ENCODE results near the gene RAMACL. TPM values are rescaled to one million over a fixed set of nuclear protein-coding genes. Genes with fewer than 3 reads are reported as not detected.

RAMACL gene
- total and polyA plus RNA-seq, 3 experiments from 2014 or later, result 0.13 to 0.60 (median 0.15) TPM

DNA sequence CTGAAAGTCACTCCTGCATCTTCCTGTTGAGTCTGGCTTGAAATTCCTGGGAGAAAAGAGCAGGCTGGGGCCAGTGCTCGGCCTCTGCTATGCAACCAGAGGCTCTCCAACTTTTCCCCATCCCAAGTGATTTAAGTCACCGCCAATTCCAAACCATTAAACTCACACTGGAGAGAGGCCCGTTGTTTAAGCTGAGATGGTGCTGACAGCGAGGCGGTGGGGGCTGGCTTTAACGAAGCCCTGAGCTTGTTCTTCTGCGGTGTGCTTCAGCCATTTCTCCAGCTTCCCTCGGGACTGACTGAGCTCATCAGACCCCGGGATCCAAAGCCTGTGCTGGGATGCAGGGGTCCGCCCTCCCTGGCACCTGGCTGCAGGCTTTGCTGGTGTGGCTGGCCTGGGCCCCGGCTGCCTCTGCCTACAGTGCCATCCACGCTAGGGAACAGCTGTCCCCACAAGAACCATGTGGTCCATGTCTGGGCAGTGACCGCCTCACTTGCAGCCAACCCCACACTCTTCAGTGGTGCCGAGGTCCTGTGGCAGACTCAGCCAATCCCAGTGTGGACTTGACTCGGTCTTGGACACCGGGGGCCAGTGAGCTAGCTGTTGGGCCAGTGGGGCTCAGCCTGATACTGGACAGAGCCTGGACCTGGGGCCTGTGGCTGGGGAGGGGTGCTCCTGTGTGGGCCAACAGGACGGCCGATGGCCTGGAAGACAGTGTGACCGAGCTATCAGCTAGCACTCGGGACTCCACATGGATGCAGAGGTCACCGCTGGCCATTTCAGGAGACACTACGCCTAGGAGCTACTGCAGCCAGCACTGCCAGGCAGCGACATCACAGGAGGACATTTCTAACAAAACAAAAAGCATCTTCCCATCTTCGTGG is 21.2 kb downstream of the RAMACL start:
- Mint-ChIP-seq H3K4me3 (no peak overlapping the region), H3K4me1 (no peaks in the 10 kb centered on the region), H3K36me3 (peaks cover 0 to 2% (median 0%) of the 10 kb centered on the region in 3 donors), H3K9me3 (peaks cover 0 to 4% (median 0%) of the 10 kb centered on the region in 5 donors), H3K27ac (no peak overlapping the region), H3K27me3 (peaks cover 8 to 13% of the 10 kb centered on the region in 2 donors)
- POLR2A ChIA-PET, result no interaction called here
- Histone ChIP-seq H3K27ac (ENCODE audit: low read depth, low read length) (no peak overlapping the region), H3K4me3 (ENCODE audit: low read length) (no peak overlapping the region), H3K36me3 (ENCODE audit: insufficient read depth, low read length) (no peaks in the 10 kb centered on the region), H3K4me1 (ENCODE audit: insufficient read depth, low read length) (no peaks in the 10 kb centered on the region), H3K9me3 (ENCODE audit: low read length) (no peaks in the 10 kb centered on the region), H3K27me3 (ENCODE audit: insufficient read depth, low read length, poor library complexity, severe bottlenecking) (no peaks in the 10 kb centered on the region)
- CTCF ChIA-PET, result no interaction called here
- no peak for DNase-seq

DNA sequence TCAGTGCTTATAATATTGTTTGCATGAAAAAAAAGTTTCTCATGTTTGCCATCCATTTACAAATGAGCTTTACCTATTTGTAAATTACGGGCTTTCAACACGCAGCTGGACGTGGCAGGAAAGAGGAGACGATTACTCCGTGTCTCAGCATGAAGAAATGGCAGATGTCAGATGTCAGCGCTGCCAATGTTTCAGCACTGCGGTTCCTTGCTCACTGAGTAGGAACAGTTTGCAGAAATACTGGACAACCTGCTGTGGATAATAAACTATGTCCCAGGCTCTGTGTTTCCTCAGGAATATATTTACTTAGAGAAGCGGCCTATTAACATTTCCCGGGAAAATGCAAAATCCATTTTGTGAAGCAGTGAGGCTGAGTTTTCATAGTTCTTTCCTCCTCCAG is 22.7 kb downstream of the RAMACL start:
- ChIA-PET POLR2A (no interaction called here), CTCF (no interaction called here)
- no peaks in the 10 kb centered on the region for H3K4me1 Mint-ChIP-seq
- Histone ChIP-seq H3K36me3 (ENCODE audit: insufficient read depth, low read length) (no peaks in the 10 kb centered on the region), H3K9me3 (ENCODE audit: low read length) (no peaks in the 10 kb centered on the region), H3K4me3 (ENCODE audit: low read length) (no peak overlapping the region), H3K4me1 (ENCODE audit: insufficient read depth, low read length) (no peaks in the 10 kb centered on the region), H3K27ac (ENCODE audit: low read depth, low read length) (no peak overlapping the region), H3K27me3 (ENCODE audit: insufficient read depth, low read length, poor library complexity, severe bottlenecking) (no peaks in the 10 kb centered on the region)
- H3K27ac Mint-ChIP-seq, result no peak overlapping the region
- H3K36me3 Mint-ChIP-seq, result peaks cover 0 to 9% (median 2%) of the 10 kb centered on the region in 3 donors
- DNase-seq, result no peak
- H3K9me3 Mint-ChIP-seq, result peaks cover 0 to 9% (median 3%) of the 10 kb centered on the region in 5 donors
- H3K27me3 Mint-ChIP-seq, result peaks cover 8 to 13% of the 10 kb centered on the region in 2 donors
- no peak overlapping the region for H3K4me3 Mint-ChIP-seq

DNA sequence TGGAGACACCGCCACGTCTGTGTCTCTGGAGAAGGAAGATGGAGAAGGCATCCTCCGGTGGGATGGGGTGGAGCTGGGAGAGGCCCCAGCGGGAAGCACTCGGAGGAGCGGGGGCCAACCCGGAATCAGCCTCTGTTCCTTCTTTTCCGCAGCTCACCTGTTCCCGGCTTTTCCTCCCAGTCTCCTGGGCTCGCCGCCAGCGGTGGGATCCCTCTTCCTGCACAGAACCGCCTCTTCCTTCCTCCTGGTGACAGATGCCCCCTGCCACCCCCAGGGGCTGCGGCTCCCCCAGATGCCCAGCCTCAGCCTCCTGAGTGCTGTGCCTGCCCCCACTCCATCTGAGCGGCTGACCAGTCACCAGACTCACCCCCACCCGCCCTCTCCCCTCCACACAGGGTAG is 23.3 kb downstream of the RAMACL start:
- Histone ChIP-seq H3K36me3 (ENCODE audit: insufficient read depth, low read length) (no peaks in the 10 kb centered on the region), H3K27ac (ENCODE audit: low read depth, low read length) (no peak overlapping the region), H3K9me3 (ENCODE audit: low read length) (no peaks in the 10 kb centered on the region), H3K4me3 (ENCODE audit: low read length) (no peak overlapping the region), H3K4me1 (ENCODE audit: insufficient read depth, low read length) (no peaks in the 10 kb centered on the region), H3K27me3 (ENCODE audit: insufficient read depth, low read length, poor library complexity, severe bottlenecking) (no peaks in the 10 kb centered on the region)
- peaks cover 8 to 13% of the 10 kb centered on the region in 2 donors for H3K27me3 Mint-ChIP-seq
- no peak for DNase-seq
- CTCF ChIA-PET, result no interaction called here
- POLR2A ChIA-PET, result no interaction called here
- H3K4me1 Mint-ChIP-seq, result no peaks in the 10 kb centered on the region
- peaks cover 0 to 9% (median 2%) of the 10 kb centered on the region in 3 donors for H3K36me3 Mint-ChIP-seq
- no peak overlapping the region for H3K27ac Mint-ChIP-seq
- no peak overlapping the region for H3K4me3 Mint-ChIP-seq
- peaks cover 0 to 11% (median 4%) of the 10 kb centered on the region in 5 donors for H3K9me3 Mint-ChIP-seq

DNA sequence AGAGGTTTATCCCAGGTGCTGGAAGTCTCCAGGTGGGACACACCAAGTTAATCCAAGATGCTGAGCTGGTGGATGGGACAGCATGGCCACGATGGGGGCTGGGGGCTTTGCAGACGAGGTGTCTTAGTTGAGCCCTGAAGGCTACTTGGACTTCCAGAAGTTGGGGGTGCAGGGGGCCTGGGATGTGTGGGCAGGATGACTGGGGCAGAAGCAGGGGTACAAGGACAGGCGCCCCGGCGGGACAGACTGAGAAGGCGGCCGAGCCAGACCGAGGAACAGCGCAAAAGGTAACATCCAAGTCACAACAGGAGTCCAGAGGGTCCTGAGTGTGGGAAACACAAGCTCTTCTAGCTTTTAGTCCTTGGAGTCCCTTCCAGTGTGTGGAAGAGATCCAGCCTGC is 23.8 kb downstream of the RAMACL start:
- Histone ChIP-seq H3K27me3 (ENCODE audit: insufficient read depth, low read length, poor library complexity, severe bottlenecking) (no peaks in the 10 kb centered on the region), H3K27ac (ENCODE audit: low read depth, low read length) (no peak overlapping the region), H3K4me3 (ENCODE audit: low read length) (no peak overlapping the region), H3K36me3 (ENCODE audit: insufficient read depth, low read length) (no peaks in the 10 kb centered on the region), H3K9me3 (ENCODE audit: low read length) (no peaks in the 10 kb centered on the region), H3K4me1 (ENCODE audit: insufficient read depth, low read length) (no peaks in the 10 kb centered on the region)
- H3K4me3 Mint-ChIP-seq, result peak overlapping the region in 1 of 7 donors; percentile 77
- peak overlapping the region in 1 of 8 donors; percentile 63 for H3K27ac Mint-ChIP-seq
- CTCF ChIA-PET, result no interaction called here
- peaks cover 0 to 9% (median 2%) of the 10 kb centered on the region in 3 donors for H3K36me3 Mint-ChIP-seq
- peaks cover 8 to 15% of the 10 kb centered on the region in 2 donors for H3K27me3 Mint-ChIP-seq
- DNase-seq, result no peak
- peaks cover 0 to 11% (median 4%) of the 10 kb centered on the region in 5 donors for H3K9me3 Mint-ChIP-seq
- no peaks in the 10 kb centered on the region for H3K4me1 Mint-ChIP-seq
- POLR2A ChIA-PET, result no interaction called here

DNA sequence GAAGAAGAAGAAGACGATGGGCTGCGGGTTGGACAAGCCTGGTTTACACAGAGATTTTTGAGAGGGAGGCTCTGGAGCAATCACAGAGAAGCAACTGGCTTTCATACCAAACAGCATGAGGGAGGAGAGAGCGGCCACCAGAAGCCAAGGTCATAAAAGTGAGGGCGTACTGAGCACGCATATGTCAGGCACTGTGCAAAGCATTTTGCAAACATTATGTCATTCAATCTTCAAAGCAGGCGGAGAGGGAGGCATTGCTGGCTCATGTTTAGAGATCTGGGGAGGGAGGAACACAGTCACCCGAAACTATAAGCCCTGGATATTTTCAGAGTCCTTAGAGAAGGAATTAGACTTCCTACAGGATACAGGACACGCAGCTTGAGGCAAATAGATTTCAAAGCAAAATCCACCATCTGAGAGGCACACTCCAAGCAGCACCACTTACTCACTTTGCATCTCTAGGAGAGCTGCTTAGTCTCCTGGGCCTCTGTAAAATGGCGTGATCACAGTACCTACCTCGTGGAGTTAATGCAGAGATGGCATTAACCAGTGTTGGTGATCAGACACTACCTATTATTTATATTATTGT is 24.6 kb downstream of the RAMACL start:
- Histone ChIP-seq H3K4me1 (ENCODE audit: insufficient read depth, low read length) (no peaks in the 10 kb centered on the region), H3K27me3 (ENCODE audit: insufficient read depth, low read length, poor library complexity, severe bottlenecking) (no peaks in the 10 kb centered on the region), H3K4me3 (ENCODE audit: low read length) (no peak overlapping the region), H3K9me3 (ENCODE audit: low read length) (no peaks in the 10 kb centered on the region), H3K36me3 (ENCODE audit: insufficient read depth, low read length) (no peaks in the 10 kb centered on the region), H3K27ac (ENCODE audit: low read depth, low read length) (no peak overlapping the region)
- CTCF ChIA-PET, result no interaction called here
- POLR2A ChIA-PET, result no interaction called here
- H3K27ac Mint-ChIP-seq, result no peak overlapping the region
- DNase-seq, result no peak
- no peak overlapping the region for H3K4me3 Mint-ChIP-seq
- H3K36me3 Mint-ChIP-seq, result peaks cover 0 to 9% (median 2%) of the 10 kb centered on the region in 3 donors
- peaks cover 12 to 23% of the 10 kb centered on the region in 2 donors for H3K27me3 Mint-ChIP-seq
- H3K9me3 Mint-ChIP-seq, result peaks cover 0 to 11% (median 4%) of the 10 kb centered on the region in 5 donors
- peaks cover 0 to 5% (median 4%) of the 10 kb centered on the region in 3 donors for H3K4me1 Mint-ChIP-seq

DNA sequence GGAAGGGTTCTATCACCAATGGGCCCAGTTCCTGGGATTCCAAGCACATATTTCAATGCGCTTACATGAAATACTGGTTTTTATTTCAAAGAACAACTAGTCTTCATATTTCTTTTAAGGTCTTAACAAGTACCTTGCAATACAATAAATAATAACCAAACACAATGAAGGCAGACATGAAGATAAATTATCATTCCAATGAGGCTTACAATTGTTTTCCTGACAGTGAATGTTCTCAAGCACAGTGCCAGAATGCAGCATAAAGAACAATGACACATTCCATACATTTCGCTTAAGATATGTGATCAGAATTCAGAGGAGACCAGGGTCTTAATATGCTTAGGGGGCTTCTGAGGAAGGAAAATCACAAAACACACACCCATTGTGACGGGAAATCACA is 26.3 kb downstream of the RAMACL start:
- H3K27ac ChIP-seq (ENCODE audit: low read depth, low read length), result no peak overlapping the region
- H3K36me3 ChIP-seq (ENCODE audit: insufficient read depth, low read length), result no peaks in the 10 kb centered on the region
- H3K4me3 ChIP-seq (ENCODE audit: low read length), result no peak overlapping the region
- ChIA-PET POLR2A (no interaction called here), CTCF (no interaction called here)
- Mint-ChIP-seq H3K4me1 (peaks cover 0 to 5% (median 4%) of the 10 kb centered on the region in 3 donors), H3K9me3 (peaks cover 0 to 11% (median 4%) of the 10 kb centered on the region in 5 donors), H3K27ac (no peak overlapping the region), H3K4me3 (no peak overlapping the region), H3K36me3 (peaks cover 0 to 14% (median 2%) of the 10 kb centered on the region in 3 donors), H3K27me3 (peaks cover 14 to 37% of the 10 kb centered on the region in 2 donors)
- no peaks in the 10 kb centered on the region for H3K4me1 ChIP-seq (ENCODE audit: insufficient read depth, low read length)
- no peaks in the 10 kb centered on the region for H3K9me3 ChIP-seq (ENCODE audit: low read length)
- no peaks in the 10 kb centered on the region for H3K27me3 ChIP-seq (ENCODE audit: insufficient read depth, low read length, poor library complexity, severe bottlenecking)
- DNase-seq, result no peak

DNA sequence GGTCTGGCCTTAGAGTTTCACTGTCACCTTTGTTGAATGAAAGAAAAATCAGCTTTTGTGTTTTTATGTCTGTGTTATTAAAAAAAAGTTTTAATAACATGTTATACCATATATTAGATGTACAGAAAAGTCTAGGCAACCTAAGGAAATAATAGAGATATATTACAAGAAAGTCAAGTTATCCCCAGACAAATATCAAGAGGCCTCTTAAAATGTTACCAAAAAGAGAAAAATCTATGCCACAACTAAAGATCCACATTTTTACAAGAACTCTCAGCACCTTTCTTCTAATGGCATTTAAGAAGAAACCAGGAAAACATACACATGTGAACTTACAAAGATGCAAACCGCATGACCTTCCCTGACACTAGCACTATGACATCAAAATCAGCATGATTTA is 26.8 kb downstream of the RAMACL start:
- Mint-ChIP-seq H3K9me3 (peaks cover 0 to 11% (median 4%) of the 10 kb centered on the region in 5 donors), H3K27me3 (peaks cover 14 to 39% of the 10 kb centered on the region in 2 donors), H3K36me3 (peaks cover 0 to 14% (median 2%) of the 10 kb centered on the region in 3 donors), H3K4me3 (no peak overlapping the region), H3K4me1 (peaks cover 0 to 5% (median 4%) of the 10 kb centered on the region in 3 donors), H3K27ac (peak overlapping the region in 1 of 8 donors; percentile 7)
- no peaks in the 10 kb centered on the region for H3K4me1 ChIP-seq (ENCODE audit: insufficient read depth, low read length)
- no peak overlapping the region for H3K4me3 ChIP-seq (ENCODE audit: low read length)
- no peaks in the 10 kb centered on the region for H3K36me3 ChIP-seq (ENCODE audit: insufficient read depth, low read length)
- CTCF ChIA-PET, result no interaction called here
- no peaks in the 10 kb centered on the region for H3K27me3 ChIP-seq (ENCODE audit: insufficient read depth, low read length, poor library complexity, severe bottlenecking)
- DNase-seq, result no peak
- no peaks in the 10 kb centered on the region for H3K9me3 ChIP-seq (ENCODE audit: low read length)
- H3K27ac ChIP-seq (ENCODE audit: low read depth, low read length), result no peak overlapping the region
- POLR2A ChIA-PET, result no interaction called here

DNA sequence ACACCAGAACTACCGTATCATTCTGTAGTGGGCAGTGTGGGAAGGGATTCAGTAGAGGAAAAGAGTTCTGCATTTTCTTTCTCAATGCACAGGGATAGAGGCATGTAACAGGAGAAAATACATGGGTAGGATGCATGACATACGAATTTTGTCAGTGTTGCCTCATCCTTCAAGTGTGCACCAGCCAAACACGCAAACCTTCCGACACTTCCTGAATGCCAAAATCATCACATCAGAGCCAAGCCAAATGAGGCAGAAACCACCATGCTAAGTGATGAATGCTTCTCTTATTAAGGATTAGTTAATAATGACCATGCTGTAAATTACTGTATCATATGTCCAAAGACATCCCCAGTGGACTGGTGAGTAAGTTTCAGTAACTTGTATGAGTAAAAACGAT is 27.3 kb downstream of the RAMACL start:
- H3K4me3 Mint-ChIP-seq, result no peak overlapping the region
- POLR2A ChIA-PET, result no interaction called here

More for the DNA sequence above, 27.3 kb downstream of the RAMACL start:
- peaks cover 0 to 11% (median 4%) of the 10 kb centered on the region in 5 donors for H3K9me3 Mint-ChIP-seq
- Histone ChIP-seq H3K4me3 (ENCODE audit: low read length) (no peak overlapping the region), H3K4me1 (ENCODE audit: insufficient read depth, low read length) (no peaks in the 10 kb centered on the region), H3K36me3 (ENCODE audit: insufficient read depth, low read length) (no peaks in the 10 kb centered on the region), H3K27ac (ENCODE audit: low read depth, low read length) (no peak overlapping the region), H3K27me3 (ENCODE audit: insufficient read depth, low read length, poor library complexity, severe bottlenecking) (no peaks in the 10 kb centered on the region), H3K9me3 (ENCODE audit: low read length) (no peaks in the 10 kb centered on the region)
- CTCF ChIA-PET, result no interaction called here
- no peak overlapping the region for H3K27ac Mint-ChIP-seq
- peaks cover 0 to 5% (median 4%) of the 10 kb centered on the region in 3 donors for H3K4me1 Mint-ChIP-seq
- peaks cover 0 to 14% (median 2%) of the 10 kb centered on the region in 3 donors for H3K36me3 Mint-ChIP-seq
- peaks cover 12 to 34% of the 10 kb centered on the region in 2 donors for H3K27me3 Mint-ChIP-seq
- DNase-seq, result no peak
